ENCODE data around the gene SLC6A19.

- TF ChIP-seq CTCF (IDR thresholded peaks at IDR 0.05; ENCODE audit: poor library complexity) (no peak), EZH2 (IDR thresholded peaks at IDR 0.05; ENCODE audit: borderline replicate concordance) (no peak)
Observed at GRCh38 chr5:1184481-1184880, 16.9 kb upstream of the SLC6A19 start.
